ENCODE measurements around the gene HAT1. TPM values are rescaled to one million over a fixed set of nuclear protein-coding genes. Genes with fewer than 3 reads are reported as not detected.
A peak's percentile ranks its signal among the peaks of the same experiment; 100 is the strongest.

Gene HAT1
- total RNA-seq, 1 experiment from 2014 or later, result 74.3 TPM

GRCh38 chr2:171952748-171953147 lies 30.5 kb downstream of the HAT1 start:
- ChIA-PET CTCF (no interaction called here), POLR2A (no interaction called here)
- Histone ChIP-seq H3K9me3 (no peaks in the 10 kb centered on the region), H3K4me3 (ENCODE audit: low read depth, low read length) (no peak overlapping the region), H3K4me1 (no peaks in the 10 kb centered on the region), H3K36me3 (ENCODE audit: control insufficient read depth, insufficient read depth, low read length) (no peaks in the 10 kb centered on the region), H3K27me3 (replicated peaks; ENCODE audit: control insufficient read depth, insufficient read depth, low read length) (no peaks in the 10 kb centered on the region)
- Mint-ChIP-seq H3K27me3 (ENCODE audit: insufficient read depth, unreplicated experiment) (no peaks in the 10 kb centered on the region), H3K9me3 (ENCODE audit: unreplicated experiment) (no peaks in the 10 kb centered on the region), H3K36me3 (ENCODE audit: insufficient read depth, unreplicated experiment) (peaks cover 29% of the 10 kb centered on the region), H3K4me3 (ENCODE audit: unreplicated experiment) (no peak overlapping the region), H3K4me1 (ENCODE audit: low read depth, unreplicated experiment) (no peaks in the 10 kb centered on the region), H3K27ac (ENCODE audit: unreplicated experiment) (no peak overlapping the region)
- no peak for TF ChIP-seq CTCF (IDR thresholded peaks at IDR 0.05; ENCODE audit: insufficient read depth in 1 of 2, low read depth in 1 of 2, low read length in 1 of 2, severe bottlenecking in 1 of 2, unreplicated experiment in 1 of 2)
- intact Hi-C loops (cut with micrococcal nuclease; ENCODE audit: unreplicated experiment), result no loop called here
- BruUV-seq (replicated peaks), result no TSS peak
- DNase-seq, result no peak

- no peak for DNase-seq
- ChIA-PET CTCF (interaction anchor here (0.5 to 0.8 kb wide), 3 partner anchors 34 to 146 kb away, joined by 3 to 4 read pairs (median 3); partner anchors contain the start of genes DLX2 and HAT1), POLR2A (no interaction called here)
- no peaks in the 10 kb centered on the region for H3K4me1 Mint-ChIP-seq (ENCODE audit: low read depth, unreplicated experiment)
- H3K36me3 ChIP-seq (ENCODE audit: control insufficient read depth, insufficient read depth, low read length), result no peaks in the 10 kb centered on the region
- TF ChIP-seq CTCF (IDR thresholded peaks at IDR 0.05; ENCODE audit: insufficient read depth in 1 of 2, low read depth in 1 of 2, low read length in 1 of 2, severe bottlenecking in 1 of 2, unreplicated experiment in 1 of 2), result no peak
- no peaks in the 10 kb centered on the region for H3K27me3 Mint-ChIP-seq (ENCODE audit: insufficient read depth, unreplicated experiment)
- H3K27me3 ChIP-seq (replicated peaks; ENCODE audit: control insufficient read depth, insufficient read depth, low read length), result no peaks in the 10 kb centered on the region
- peaks cover 29% of the 10 kb centered on the region for H3K36me3 Mint-ChIP-seq (ENCODE audit: insufficient read depth, unreplicated experiment)
- no peak overlapping the region for H3K4me3 ChIP-seq (ENCODE audit: low read depth, low read length)
- H3K27ac Mint-ChIP-seq (ENCODE audit: unreplicated experiment), result no peak overlapping the region
- intact Hi-C loops (cut with micrococcal nuclease; ENCODE audit: unreplicated experiment), result no loop called here
- no peak overlapping the region for H3K4me3 Mint-ChIP-seq (ENCODE audit: unreplicated experiment)
- no peaks in the 10 kb centered on the region for H3K4me1 ChIP-seq
- no peaks in the 10 kb centered on the region for H3K9me3 ChIP-seq
- BruUV-seq (replicated peaks), result no TSS peak
- no peaks in the 10 kb centered on the region for H3K9me3 Mint-ChIP-seq (ENCODE audit: unreplicated experiment)
Observed at GRCh38 chr2:171956135-171956825, 34.0 kb downstream of the HAT1 start.

- no TSS peak for BruUV-seq (replicated peaks)
- H3K27ac Mint-ChIP-seq (ENCODE audit: unreplicated experiment), result no peak overlapping the region
- H3K27me3 Mint-ChIP-seq (ENCODE audit: insufficient read depth, unreplicated experiment), result no peaks in the 10 kb centered on the region
- no peak overlapping the region for H3K4me3 ChIP-seq (ENCODE audit: low read depth, low read length)
- ChIA-PET CTCF (interaction anchor here (0.5 kb wide), 1 partner anchor 48 kb away, joined by 4 read pairs; no protein-coding TSS in a partner anchor), POLR2A (no interaction called here)
- no peaks in the 10 kb centered on the region for H3K4me1 Mint-ChIP-seq (ENCODE audit: low read depth, unreplicated experiment)
- no peaks in the 10 kb centered on the region for H3K9me3 Mint-ChIP-seq (ENCODE audit: unreplicated experiment)
- no peaks in the 10 kb centered on the region for H3K36me3 ChIP-seq (ENCODE audit: control insufficient read depth, insufficient read depth, low read length)
- no peaks in the 10 kb centered on the region for H3K9me3 ChIP-seq
- H3K36me3 Mint-ChIP-seq (ENCODE audit: insufficient read depth, unreplicated experiment), result peaks cover 29% of the 10 kb centered on the region
- H3K4me3 Mint-ChIP-seq (ENCODE audit: unreplicated experiment), result no peak overlapping the region
- intact Hi-C loops (cut with micrococcal nuclease; ENCODE audit: unreplicated experiment), result loop anchor here (1.0 kb wide), 1 partner anchor 147 kb away; no protein-coding TSS in a partner anchor
- TF ChIP-seq CTCF (IDR thresholded peaks at IDR 0.05; ENCODE audit: insufficient read depth in 1 of 2, low read depth in 1 of 2, low read length in 1 of 2, severe bottlenecking in 1 of 2, unreplicated experiment in 1 of 2), result no peak
- DNase-seq, result peak in 1 of 2 experiments; percentile 15
- no peaks in the 10 kb centered on the region for H3K4me1 ChIP-seq
- no peaks in the 10 kb centered on the region for H3K27me3 ChIP-seq (replicated peaks; ENCODE audit: control insufficient read depth, insufficient read depth, low read length)
Observed at GRCh38 chr2:171957061-171957460, 34.8 kb downstream of the HAT1 start.

All from Caco-2 (cell line).